Endothelial cell of umbilical vein (primary cell): Measurements from ENCODE around the gene TCF7. TPM values are rescaled to one million over a fixed set of nuclear protein-coding genes. Genes with fewer than 3 reads are reported as not detected.

ENCODE experiments used
- BruUV-seq: library from RNA; stranded (reverse); fragments of 400-500 nt; replicated peaks from 2 replicates; lab custom pipeline; 2021; lab: Mats Ljungman, UMichigan
- CTCF ChIA-PET: fragments of 300-600, 350-600 bp; sonication (Branson Sonifier 250); formaldehyde crosslinking; loops from one replicate; lab custom pipeline; 2021; ENCODE audit warnings: antibody characterized with exemption, inconsistent platforms; lab: Charles Lee
- POLR2A ChIA-PET: fragments of 300-600, 350-600 bp; sonication (Branson Sonifier 250); formaldehyde crosslinking; loops from one replicate; lab custom pipeline; 2021; ENCODE audit warnings: antibody characterized with exemption, inconsistent platforms; lab: Charles Lee
- DNase-seq: peaks from one replicate; pipeline ENCODE4 v3.0.0-alpha.2; 2011; ENCODE audit warnings: low read depth, low spot score
- FAIRE-seq: peaks from 2 replicates; lab custom pipeline; 2011; peaks lifted over from hg19 to GRCh38; lab: Jason Lieb, UNC
- H2AFZ ChIP-seq: 2 replicates; pipeline ENCODE4 v1.6.0; 2012; ENCODE audit warnings: low read depth, low read length, control low read depth, inconsistent platforms
- H3K27ac ChIP-seq: 2 replicates; pipeline ENCODE4 v1.5.1; 2011; ENCODE audit warnings: low read depth, mild to moderate bottlenecking, control low read depth, low read length, moderate library complexity; ENCODE audit not compliant: insufficient read depth
- H3K27me3 ChIP-seq, 2 experiments: 2 replicates each; pipeline versions ENCODE4 v1.6.0 to v1.6.1; 2011; ENCODE audit warnings: low read length in 2 of 2, mixed read lengths in 1 of 2; ENCODE audit not compliant: control insufficient read depth in 2 of 2, insufficient read depth in 2 of 2
- H3K36me3 ChIP-seq, 2 experiments: 2 replicates in 1 of 2; 3 replicates in 1 of 2; pipeline ENCODE4 v1.5.1; 2011; ENCODE audit warnings: low read length in 2 of 2, mild to moderate bottlenecking in 1 of 2, moderate library complexity in 1 of 2; ENCODE audit not compliant: control insufficient read depth in 2 of 2, insufficient read depth in 2 of 2; ENCODE audit errors: extremely low read depth in 1 of 2
- H3K4me1 ChIP-seq: 3 replicates; pipeline ENCODE4 v1.5.1; 2011; ENCODE audit warnings: mild to moderate bottlenecking, low read length; ENCODE audit not compliant: control insufficient read depth, insufficient read depth; ENCODE audit errors: extremely low read depth
- H3K4me2 ChIP-seq: 2 replicates; pipeline ENCODE4 v1.6.1; 2011; ENCODE audit warnings: low read length, control low read depth, mixed read lengths; ENCODE audit not compliant: insufficient read depth
- H3K4me3 ChIP-seq, 3 experiments: fragments of 200-600 bp in 1 of 3; sonication (generic), shearing (Covaris generic) in 1 of 3; replicated peaks in 1 of 3; 2 replicates each; pipeline ENCODE4 v1.5.1; 2011 to 2016; ENCODE audit warnings: control low read depth in 3 of 3, low read length in 3 of 3, mild to moderate bottlenecking in 2 of 3, inconsistent platforms in 1 of 3, low read depth in 1 of 3, moderate library complexity in 1 of 3; ENCODE audit not compliant: insufficient read depth in 1 of 3
- H3K79me2 ChIP-seq: 2 replicates; pipeline ENCODE4 v1.6.0; 2012; ENCODE audit warnings: low read length, inconsistent platforms; ENCODE audit not compliant: control insufficient read depth, insufficient read depth
- H3K9ac ChIP-seq: replicated peaks from 2 replicates; pipeline ENCODE3; 2011; ENCODE audit warnings: low read length, control low read depth; ENCODE audit not compliant: insufficient read depth; ENCODE audit errors: extremely low read depth
- H3K9me1 ChIP-seq: replicated peaks from 3 replicates; pipeline ENCODE4 v1.6.0; 2011; ENCODE audit warnings: mild to moderate bottlenecking, low read length; ENCODE audit not compliant: control insufficient read depth, insufficient read depth; ENCODE audit errors: extremely low read depth
- H3K9me3 ChIP-seq: replicated peaks from 2 replicates; pipeline ENCODE4 v1.5.1; 2012; ENCODE audit warnings: low read length, inconsistent platforms; ENCODE audit not compliant: control insufficient read depth, insufficient read depth
- H4K20me1 ChIP-seq: replicated peaks from 2 replicates; pipeline ENCODE3; 2011; ENCODE audit warnings: mild to moderate bottlenecking, low read length; ENCODE audit not compliant: control insufficient read depth, insufficient read depth; ENCODE audit errors: extremely low read depth
- CTCF ChIP-seq, 2 donors: IDR thresholded peaks; 1 replicate in 1 of 2; 2 replicates in 1 of 2; pipeline ENCODE4 v1.5.1; 2011; ENCODE audit warnings: low read length in 2 of 2, mild to moderate bottlenecking in 2 of 2, moderate library complexity in 2 of 2, control low read depth in 1 of 2, inconsistent platforms in 1 of 2, low read depth in 1 of 2; ENCODE audit not compliant: insufficient read depth in 1 of 2; ENCODE audit errors: extremely low read depth in 1 of 2
- EZH2 ChIP-seq: IDR thresholded peaks from 2 replicates; pipeline ENCODE4 v1.6.1; 2012; ENCODE audit warnings: borderline replicate concordance, low read depth, mild to moderate bottlenecking, moderate library complexity, low read length, inconsistent platforms; ENCODE audit not compliant: severe bottlenecking
- FOS ChIP-seq: IDR thresholded peaks from 2 replicates; pipeline ENCODE4 v1.6.1; 2011; ENCODE audit warnings: mild to moderate bottlenecking, low read length, moderate library complexity, borderline replicate concordance; ENCODE audit not compliant: insufficient read depth
- GATA2 ChIP-seq: IDR thresholded peaks from 2 replicates; pipeline ENCODE4 v1.7.0; 2011; ENCODE audit warnings: low read depth, mild to moderate bottlenecking, moderate library complexity, mixed read lengths, low read length; ENCODE audit not compliant: insufficient read length, insufficient read depth
- JUN ChIP-seq: IDR thresholded peaks from 2 replicates; pipeline ENCODE4 v1.6.1; 2011; ENCODE audit warnings: borderline replicate concordance, low read depth; ENCODE audit not compliant: insufficient read length, insufficient read depth
- MYC ChIP-seq: IDR thresholded peaks from one replicate; pipeline ENCODE4 v1.6.1; 2011; ENCODE audit warnings: mild to moderate bottlenecking, low read depth, low read length
- POLR2A ChIP-seq: IDR thresholded peaks from 2 replicates; pipeline ENCODE4 v1.6.1; 2012; ENCODE audit warnings: low read depth, mild to moderate bottlenecking, control low read depth, low read length
- POLR2AphosphoS5 ChIP-seq: IDR thresholded peaks from 2 replicates; pipeline ENCODE4 v1.6.1; 2012; ENCODE audit warnings: low read depth, mild to moderate bottlenecking, control low read depth, low read length, moderate library complexity; ENCODE audit not compliant: insufficient read depth
- dilution Hi-C: fragments of 300-500 bp; cut with MboI; formaldehyde crosslinking; loops from one replicate; pipeline ENCODE4 v1.15.0; 2019; ENCODE audit warnings: low sequenced_read_pairs; ENCODE audit not compliant: extremely low pct_ligation_motif_present
- intact Hi-C: fragments of 100-400 bp; cut with micrococcal nuclease; formaldehyde crosslinking; loops from one replicate; pipeline ENCODE4 v1.10.0; 2022
- polyA plus RNA-seq, 4 experiments: library from polyadenylated mRNA; depleted of rRNA in 3 of 4; stranded (reverse) in 3 of 4; unstranded in 1 of 4; fragments of >200 nt; gene quantifications; 2 replicates each; pipeline versions ENCODE4 v1.2.1 to v1.2.3, GENCODE V29; 2011 to 2012; ENCODE audit warnings: missing spikeins in 1 of 4
- total RNA-seq: library from RNA; stranded (reverse); gene quantifications from 2 replicates; pipeline ENCODE4 v1.2.3, GENCODE V29; 2021
- TF ChIP-seq, protein P1 (sequence below): IDR thresholded peaks from 2 replicates; pipeline ENCODE4 v1.6.1; 2011; ENCODE audit not compliant: insufficient read depth, insufficient read length

Gene TCF7
- total and polyA plus RNA-seq, 2 donors (not counting 3 experiments of a cell fraction or from before 2014, with no cell fraction given): 1.8 to 2.5 TPM

GRCh38 chr5:134116286-134116685 is 1.8 kb downstream of the TCF7 start:
- dilution Hi-C loops (no loop called here), intact Hi-C loops (no loop called here)
- H3K27me3 ChIP-seq: peaks cover 16% of the 10 kb centered on the region in 2 experiments
- DNase-seq (no peak), FAIRE-seq (no peak)
- H3K9ac ChIP-seq: no peak overlapping the region
- no peak overlapping the region for H2AFZ ChIP-seq
- POLR2A ChIA-PET: no interaction called here
- H3K36me3 ChIP-seq: no peaks in the 10 kb centered on the region
- no peak overlapping the region for H3K4me2 ChIP-seq
- no peaks in the 10 kb centered on the region for H3K9me3 ChIP-seq
- H3K27ac ChIP-seq: no peak overlapping the region
- no TSS peak for BruUV-seq
- CTCF ChIA-PET: interaction anchor here (1.1 to 8.0 kb wide), 5 partner anchors 9 to 24 kb away, joined by 3 to 47 read pairs (median 4); no protein-coding TSS in a partner anchor
- H3K79me2 ChIP-seq: no peaks in the 10 kb centered on the region
- H3K4me3 ChIP-seq: no peak overlapping the region
- no peaks in the 10 kb centered on the region for H4K20me1 ChIP-seq
- TF ChIP-seq EZH2 (no peak), POLR2A (no peak), GATA2 (no peak), MYC (no peak), POLR2AphosphoS5 (no peak), CTCF (IDR thresholded peaks at IDR 0.05; ENCODE audit: extremely low read depth in 1 of 2, insufficient read depth in 1 of 2, low read depth in 1 of 2, low read length in 2 of 2) (no peak), FOS (no peak), JUN (no peak)
- TF ChIP-seq, protein P1, sequence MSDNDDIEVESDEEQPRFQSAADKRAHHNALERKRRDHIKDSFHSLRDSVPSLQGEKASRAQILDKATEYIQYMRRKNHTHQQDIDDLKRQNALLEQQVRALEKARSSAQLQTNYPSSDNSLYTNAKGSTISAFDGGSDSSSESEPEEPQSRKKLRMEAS: no peak
- H3K9me1 ChIP-seq: no peaks in the 10 kb centered on the region
- peaks cover 9% of the 10 kb centered on the region for H3K4me1 ChIP-seq
